Activated naive CD8-positive, alpha-beta T cell treated with anti-CD3 and anti-CD28 coated beads for 36 hours (primary cell): ENCODE results near the gene TRIM8. TPM values are rescaled to one million over a fixed set of nuclear protein-coding genes. Genes with fewer than 3 reads are reported as not detected.

Experiments
- DNase-seq: peaks from one replicate; pipeline ENCODE4 v3.0.0; 2021
- H3K27ac Mint-ChIP-seq: one replicate; pipeline ENCODE4 v1.8.0; 2022; ENCODE audit warnings: mild to moderate bottlenecking, moderate library complexity, mixed read lengths
- H3K27me3 Mint-ChIP-seq: one replicate; pipeline ENCODE4 v1.8.0; 2022; ENCODE audit warnings: mild to moderate bottlenecking, mixed read lengths
- H3K36me3 Mint-ChIP-seq: one replicate; pipeline ENCODE4 v1.8.0; 2021; ENCODE audit warnings: mild to moderate bottlenecking, mixed read lengths
- H3K4me1 Mint-ChIP-seq: one replicate; pipeline ENCODE4 v1.8.0; 2021; ENCODE audit warnings: mixed read lengths
- H3K4me3 Mint-ChIP-seq: one replicate; pipeline ENCODE4 v1.8.0; 2022; ENCODE audit warnings: mild to moderate bottlenecking, moderate library complexity, mixed read lengths
- H3K9me3 Mint-ChIP-seq: one replicate; pipeline ENCODE4 v1.8.0; 2022; ENCODE audit warnings: mixed read lengths
- total RNA-seq, 2 experiments: library from RNA; stranded (reverse); gene quantifications; one replicate each; pipeline ENCODE4 v1.2.3, GENCODE V29; 2021

The TRIM8 gene
- total RNA-seq, 2 experiments from 2014 or later = 40.4 to 41.8 TPM

GRCh38 chr10:102624094-102624493 lies 20.2 kb upstream of the TRIM8 start:
- no peaks in the 10 kb centered on the region for H3K9me3 Mint-ChIP-seq
- H3K27ac Mint-ChIP-seq = no peak overlapping the region
- no peaks in the 10 kb centered on the region for H3K4me1 Mint-ChIP-seq
- no peak overlapping the region for H3K4me3 Mint-ChIP-seq
- no peak for DNase-seq
- H3K27me3 Mint-ChIP-seq = no peaks in the 10 kb centered on the region
- no peaks in the 10 kb centered on the region for H3K36me3 Mint-ChIP-seq

- Mint-ChIP-seq H3K27me3 (no peaks in the 10 kb centered on the region), H3K4me1 (no peaks in the 10 kb centered on the region), H3K9me3 (no peaks in the 10 kb centered on the region), H3K4me3 (no peak overlapping the region), H3K36me3 (no peaks in the 10 kb centered on the region), H3K27ac (no peak overlapping the region)
- no peak for DNase-seq
Measured at GRCh38 chr10:102624751-102625645, 19.3 kb upstream of the TRIM8 start.

- Mint-ChIP-seq H3K27me3 (no peaks in the 10 kb centered on the region), H3K9me3 (no peaks in the 10 kb centered on the region), H3K36me3 (no peaks in the 10 kb centered on the region), H3K4me1 (peaks cover 1% of the 10 kb centered on the region), H3K27ac (no peak overlapping the region), H3K4me3 (no peak overlapping the region)
- no peak for DNase-seq
Measured at GRCh38 chr10:102626026-102626685, 18.1 kb upstream of the TRIM8 start.

DNA sequence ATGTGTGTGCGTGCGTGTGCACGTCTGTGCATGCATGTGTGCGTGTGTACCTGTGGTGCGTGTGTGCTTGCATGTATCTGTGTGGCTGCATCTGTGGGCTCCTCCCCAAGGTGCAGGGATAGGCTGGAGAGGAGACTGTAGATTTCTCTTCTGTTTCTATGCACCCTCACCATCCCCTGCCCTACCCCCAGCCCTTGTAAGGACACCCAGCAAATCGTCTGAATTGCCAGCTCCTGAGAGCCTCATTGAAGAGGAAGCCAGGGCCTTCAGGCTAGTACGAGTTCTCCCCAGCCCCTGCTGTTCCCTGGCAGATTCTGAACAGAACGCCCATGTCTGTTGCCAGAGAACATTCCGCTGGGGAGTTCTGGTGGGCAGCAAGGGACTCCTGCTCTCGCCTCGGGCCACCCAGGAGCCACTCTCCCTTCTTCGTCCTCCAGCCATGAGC lies 17.0 kb upstream of the TRIM8 start:
- no peak overlapping the region for H3K4me3 Mint-ChIP-seq
- H3K9me3 Mint-ChIP-seq = no peaks in the 10 kb centered on the region
- H3K27me3 Mint-ChIP-seq = no peaks in the 10 kb centered on the region
- H3K27ac Mint-ChIP-seq = no peak overlapping the region
- peaks cover 8% of the 10 kb centered on the region for H3K4me1 Mint-ChIP-seq
- DNase-seq = no peak
- no peaks in the 10 kb centered on the region for H3K36me3 Mint-ChIP-seq

- Mint-ChIP-seq H3K4me1 (peaks cover 12% of the 10 kb centered on the region), H3K4me3 (no peak overlapping the region), H3K27me3 (no peaks in the 10 kb centered on the region), H3K27ac (no peak overlapping the region), H3K9me3 (no peaks in the 10 kb centered on the region), H3K36me3 (no peaks in the 10 kb centered on the region)
- DNase-seq = no peak
Measured at GRCh38 chr10:102627736-102628293, 16.5 kb upstream of the TRIM8 start.

GRCh38 chr10:102628451-102628911 lies 15.8 kb upstream of the TRIM8 start:
- DNase-seq = no peak
- H3K9me3 Mint-ChIP-seq = no peaks in the 10 kb centered on the region
- no peak overlapping the region for H3K4me3 Mint-ChIP-seq
- no peaks in the 10 kb centered on the region for H3K27me3 Mint-ChIP-seq
- H3K36me3 Mint-ChIP-seq = no peaks in the 10 kb centered on the region
- no peak overlapping the region for H3K27ac Mint-ChIP-seq
- H3K4me1 Mint-ChIP-seq = peaks cover 19% of the 10 kb centered on the region

GRCh38 chr10:102629661-102630614 lies 14.3 kb upstream of the TRIM8 start:
- H3K4me3 Mint-ChIP-seq = no peak overlapping the region
- H3K36me3 Mint-ChIP-seq = no peaks in the 10 kb centered on the region
- no peak for DNase-seq
- H3K9me3 Mint-ChIP-seq = no peaks in the 10 kb centered on the region
- H3K27me3 Mint-ChIP-seq = no peaks in the 10 kb centered on the region
- no peak overlapping the region for H3K27ac Mint-ChIP-seq
- peaks cover 30% of the 10 kb centered on the region for H3K4me1 Mint-ChIP-seq

GRCh38 chr10:102630663-102631062 lies 13.6 kb upstream of the TRIM8 start:
- no peaks in the 10 kb centered on the region for H3K9me3 Mint-ChIP-seq
- no peak overlapping the region for H3K4me3 Mint-ChIP-seq
- H3K4me1 Mint-ChIP-seq = peaks cover 37% of the 10 kb centered on the region
- H3K36me3 Mint-ChIP-seq = no peaks in the 10 kb centered on the region
- H3K27me3 Mint-ChIP-seq = no peaks in the 10 kb centered on the region
- DNase-seq = no peak
- no peak overlapping the region for H3K27ac Mint-ChIP-seq

DNA sequence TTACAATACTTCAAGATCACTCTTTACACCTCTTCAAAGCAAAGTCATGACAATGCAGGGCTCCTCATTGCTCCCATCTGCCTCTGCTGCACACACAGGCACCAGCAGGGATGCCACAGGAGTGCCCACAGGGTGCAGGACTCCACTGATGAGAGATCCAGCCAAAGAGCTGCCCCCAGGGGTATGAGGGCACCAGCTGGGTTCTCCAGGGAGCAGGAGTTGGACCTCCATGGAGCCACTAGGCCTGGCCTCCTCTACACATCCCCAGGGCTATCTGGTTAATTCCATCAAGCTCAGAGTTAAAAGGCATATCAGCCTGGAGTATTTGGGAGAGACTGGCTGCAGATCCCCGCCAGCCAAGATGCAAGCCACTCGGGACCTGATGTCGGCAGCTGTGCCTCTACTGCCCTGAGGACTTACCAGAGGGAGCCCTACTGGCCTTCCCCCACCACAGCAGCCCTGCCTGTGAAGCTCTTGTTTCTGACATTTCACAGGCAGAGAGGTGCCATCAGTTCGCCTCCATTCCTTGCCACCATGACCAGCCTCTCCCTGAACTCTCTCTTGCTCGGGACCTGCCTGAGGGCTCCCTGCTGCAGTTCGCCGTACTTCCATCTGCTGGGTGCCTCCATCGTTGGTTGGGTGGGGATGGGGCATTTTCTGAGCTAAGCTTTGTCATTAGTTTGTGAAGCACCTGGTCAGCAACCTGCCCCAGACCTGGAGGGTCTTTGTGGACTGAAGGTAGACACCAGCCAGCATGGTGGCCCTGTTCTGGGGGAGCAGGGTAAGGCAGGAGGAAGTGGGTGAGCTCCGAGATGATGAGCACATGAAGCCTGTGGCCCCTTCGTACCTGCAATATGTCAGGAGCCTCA lies 12.5 kb upstream of the TRIM8 start:
- Mint-ChIP-seq H3K27me3 (no peaks in the 10 kb centered on the region), H3K4me1 (peaks cover 40% of the 10 kb centered on the region), H3K4me3 (no peak overlapping the region), H3K9me3 (no peaks in the 10 kb centered on the region), H3K27ac (peak overlapping the region; percentile 44), H3K36me3 (no peaks in the 10 kb centered on the region)
- no peak for DNase-seq

- Mint-ChIP-seq H3K27me3 (no peaks in the 10 kb centered on the region), H3K9me3 (no peaks in the 10 kb centered on the region), H3K36me3 (no peaks in the 10 kb centered on the region), H3K4me1 (peaks cover 40% of the 10 kb centered on the region), H3K4me3 (no peak overlapping the region), H3K27ac (peak overlapping the region; percentile 87)
- DNase-seq = no peak
Measured at GRCh38 chr10:102632394-102633111, 11.7 kb upstream of the TRIM8 start.

- no peaks in the 10 kb centered on the region for H3K9me3 Mint-ChIP-seq
- no peaks in the 10 kb centered on the region for H3K36me3 Mint-ChIP-seq
- peak overlapping the region; percentile 60 for H3K4me3 Mint-ChIP-seq
- peak; percentile 53 for DNase-seq
- H3K27ac Mint-ChIP-seq = peak overlapping the region; percentile 87
- H3K4me1 Mint-ChIP-seq = peaks cover 40% of the 10 kb centered on the region
- no peaks in the 10 kb centered on the region for H3K27me3 Mint-ChIP-seq
Measured at GRCh38 chr10:102633287-102633686, 11.0 kb upstream of the TRIM8 start.

GRCh38 chr10:102633848-102634247 lies 10.4 kb upstream of the TRIM8 start:
- Mint-ChIP-seq H3K4me3 (peak overlapping the region; percentile 22), H3K27me3 (no peaks in the 10 kb centered on the region), H3K27ac (peak overlapping the region; percentile 87), H3K4me1 (peaks cover 40% of the 10 kb centered on the region), H3K9me3 (no peaks in the 10 kb centered on the region), H3K36me3 (no peaks in the 10 kb centered on the region)
- DNase-seq = no peak

GRCh38 chr10:102634686-102635085 lies 9.6 kb upstream of the TRIM8 start:
- DNase-seq = no peak
- H3K4me3 Mint-ChIP-seq = no peak overlapping the region
- H3K4me1 Mint-ChIP-seq = peaks cover 40% of the 10 kb centered on the region
- H3K36me3 Mint-ChIP-seq = no peaks in the 10 kb centered on the region
- H3K27me3 Mint-ChIP-seq = no peaks in the 10 kb centered on the region
- H3K27ac Mint-ChIP-seq = peak overlapping the region; percentile 72
- H3K9me3 Mint-ChIP-seq = no peaks in the 10 kb centered on the region
